GM21717 (cell line): Measurements from ENCODE around the gene ACAT1.
"Not testable (repeated sequence)": the region's sequence is repeated elsewhere in the genome, so short reads cannot be mapped to it uniquely, and the experiment has no call there.

Experiments used
- ATAC-seq: cut with Tn5 transposase; IDR thresholded peaks from one replicate; pipeline ENCODE4 v1.9.1; 2021; ENCODE audit warnings: mild to moderate bottlenecking, moderate library complexity; ENCODE audit not compliant: unreplicated experiment

The ACAT1 gene

GRCh38 chr11:108121274-108122155, at the start of gene ACAT1:
ACAT1 (plus strand) TSS chr11:108121567; CDS start chr11:108121607, 40 bp downstream.
- peak; percentile 97 for ATAC-seq

- ATAC-seq, result no peak
These were observed 36.6 kb upstream of the ACAT1 start for GRCh38 chr11:108084811-108085210.

- ATAC-seq, result no peak
These were observed 35.7 kb upstream of the ACAT1 start for GRCh38 chr11:108085672-108086071.

- no peak for ATAC-seq
These were observed 29.2 kb upstream of the ACAT1 start for GRCh38 chr11:108092134-108092533.

- ATAC-seq, result no peak
These were observed 28.1 kb upstream of the ACAT1 start for GRCh38 chr11:108093128-108093904.

- ATAC-seq, result no peak
These were observed 24.2 kb upstream of the ACAT1 start for GRCh38 chr11:108097179-108097578.

GRCh38 chr11:108101090-108101775, 20.1 kb upstream of the ACAT1 start:
- ATAC-seq, result no peak

- no peak for ATAC-seq
These were observed 10.2 kb upstream of the ACAT1 start for GRCh38 chr11:108111126-108111525.

GRCh38 chr11:108112057-108112456, 9.3 kb upstream of the ACAT1 start:
- ATAC-seq, result no peak

GRCh38 chr11:108115500-108116140, 5.7 kb upstream of the ACAT1 start:
- no peak for ATAC-seq

GRCh38 chr11:108117746-108118371, 3.5 kb upstream of the ACAT1 start:
- ATAC-seq, result no peak

GRCh38 chr11:108120936-108121273, 462 bp upstream of the ACAT1 start:
- peak; percentile 29 for ATAC-seq

- ATAC-seq, result no peak
These were observed 830 bp downstream of the ACAT1 start for GRCh38 chr11:108122166-108122628.

GRCh38 chr11:108125096-108125495, 3.7 kb downstream of the ACAT1 start:
- no peak for ATAC-seq

GRCh38 chr11:108128772-108129171, 7.4 kb downstream of the ACAT1 start:
- no peak for ATAC-seq

GRCh38 chr11:108131993-108132392, 10.6 kb downstream of the ACAT1 start:
- no peak for ATAC-seq

- not testable (repeated sequence) for ATAC-seq
These were observed 11.7 kb downstream of the ACAT1 start for GRCh38 chr11:108132993-108133538.

- ATAC-seq, result no peak
These were observed 14.6 kb downstream of the ACAT1 start for GRCh38 chr11:108135845-108136544.

GRCh38 chr11:108137212-108137611, 15.8 kb downstream of the ACAT1 start:
- ATAC-seq, result no peak
